Ishikawa (cell line): ENCODE data around the gene ATP2A3.

Source experiments
- CREB1 ChIP-seq: IDR thresholded peaks from 2 replicates; pipeline ENCODE4 v1.6.1; 2012; ENCODE audit warnings: low read depth
- FOXM1 ChIP-seq: IDR thresholded peaks from 2 replicates; pipeline ENCODE4 v1.6.1; 2012; ENCODE audit warnings: low read depth, borderline replicate concordance
- REST ChIP-seq: IDR thresholded peaks from 2 replicates; pipeline ENCODE4 v1.6.1; 2012; ENCODE audit warnings: low read depth, mild to moderate bottlenecking
- TAF1 ChIP-seq: IDR thresholded peaks from 2 replicates; pipeline ENCODE4 v1.6.1; 2012; ENCODE audit warnings: low read depth, mild to moderate bottlenecking
- YY1 ChIP-seq: IDR thresholded peaks from 2 replicates; pipeline ENCODE4 v1.6.1; 2012; ENCODE audit warnings: low read depth

GRCh38 chr17:3964203-3965117 is at the start of gene ATP2A3:
- TF ChIP-seq YY1 (no peak), REST (no peak), TAF1 (peak; percentile 29; the same call in 1 of the 2 replicates), CREB1 (no peak), FOXM1 (no peak)
